Type B pancreatic cell (in vitro differentiated cells): ENCODE measurements around the gene PTPRM. TPM values are rescaled to one million over a fixed set of nuclear protein-coding genes. Genes with fewer than 3 reads are reported as not detected.

Experiments used
- DNase-seq: peaks from one replicate; pipeline ENCODE4 v3.0.0; 2021; ENCODE audit warnings: mixed read lengths; ENCODE audit not compliant: unreplicated experiment; ENCODE audit errors: extremely low spot score
- H3K27ac Mint-ChIP-seq: 2 replicates; pipeline ENCODE4 v1.8.0; 2021; ENCODE audit warnings: mild to moderate bottlenecking, mixed read lengths
- H3K27me3 Mint-ChIP-seq: 2 replicates; pipeline ENCODE4 v1.8.0; 2021; ENCODE audit warnings: mixed read lengths
- H3K36me3 Mint-ChIP-seq: 2 replicates; pipeline ENCODE4 v1.8.0; 2021; ENCODE audit warnings: mixed read lengths
- H3K4me1 Mint-ChIP-seq: one replicate; pipeline ENCODE4 v1.8.0; 2021; ENCODE audit warnings: mixed read lengths; ENCODE audit not compliant: unreplicated experiment
- H3K4me3 Mint-ChIP-seq: 2 replicates; pipeline ENCODE4 v1.8.0; 2021; ENCODE audit warnings: mild to moderate bottlenecking, mixed read lengths
- H3K9me3 Mint-ChIP-seq: 2 replicates; pipeline ENCODE4 v1.8.0; 2021; ENCODE audit warnings: mixed read lengths
- total RNA-seq: library from RNA; stranded (reverse); gene quantifications from 2 replicates; pipeline ENCODE4 v1.2.1, GENCODE V29; 2021; ENCODE audit warnings: low replicate concordance
- TF ChIP-seq, protein P1 (sequence below): fragments of 200-600 bp; sonication (generic); conservative IDR thresholded peaks from 2 replicates; pipeline ENCODE4 v1.5.0; 2021; ENCODE audit warnings: antibody characterized with exemption, mild to moderate bottlenecking

The PTPRM gene
- total RNA-seq, 1 donor from 2014 or later, result 18.6 TPM

DNA sequence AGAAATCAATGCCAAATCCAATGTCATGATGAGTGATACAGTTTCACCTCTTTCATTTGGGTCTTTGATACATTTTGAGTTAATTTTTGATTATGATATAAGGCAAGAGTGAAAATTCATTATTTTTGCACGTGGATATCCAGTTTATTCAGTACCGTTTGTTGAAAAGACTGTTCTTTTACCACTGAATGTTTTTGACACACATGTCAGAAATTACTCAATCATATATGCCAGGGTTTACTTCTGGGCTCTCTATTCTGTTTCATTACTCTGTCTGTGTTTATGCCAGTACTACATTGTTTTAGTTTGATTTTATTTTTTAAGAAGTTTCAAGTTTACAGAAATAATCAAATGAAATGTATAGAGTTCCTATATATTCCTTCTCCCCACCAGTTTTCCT lies 154.4 kb downstream of the PTPRM start:
- DNase-seq, result no peak
- Mint-ChIP-seq H3K27me3 (no peaks in the 10 kb centered on the region), H3K36me3 (no peaks in the 10 kb centered on the region), H3K27ac (no peak overlapping the region), H3K9me3 (peaks cover 10% of the 10 kb centered on the region), H3K4me3 (no peak overlapping the region), H3K4me1 (no peaks in the 10 kb centered on the region)
- TF ChIP-seq, protein P1, sequence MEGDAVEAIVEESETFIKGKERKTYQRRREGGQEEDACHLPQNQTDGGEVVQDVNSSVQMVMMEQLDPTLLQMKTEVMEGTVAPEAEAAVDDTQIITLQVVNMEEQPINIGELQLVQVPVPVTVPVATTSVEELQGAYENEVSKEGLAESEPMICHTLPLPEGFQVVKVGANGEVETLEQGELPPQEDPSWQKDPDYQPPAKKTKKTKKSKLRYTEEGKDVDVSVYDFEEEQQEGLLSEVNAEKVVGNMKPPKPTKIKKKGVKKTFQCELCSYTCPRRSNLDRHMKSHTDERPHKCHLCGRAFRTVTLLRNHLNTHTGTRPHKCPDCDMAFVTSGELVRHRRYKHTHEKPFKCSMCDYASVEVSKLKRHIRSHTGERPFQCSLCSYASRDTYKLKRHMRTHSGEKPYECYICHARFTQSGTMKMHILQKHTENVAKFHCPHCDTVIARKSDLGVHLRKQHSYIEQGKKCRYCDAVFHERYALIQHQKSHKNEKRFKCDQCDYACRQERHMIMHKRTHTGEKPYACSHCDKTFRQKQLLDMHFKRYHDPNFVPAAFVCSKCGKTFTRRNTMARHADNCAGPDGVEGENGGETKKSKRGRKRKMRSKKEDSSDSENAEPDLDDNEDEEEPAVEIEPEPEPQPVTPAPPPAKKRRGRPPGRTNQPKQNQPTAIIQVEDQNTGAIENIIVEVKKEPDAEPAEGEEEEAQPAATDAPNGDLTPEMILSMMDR, result no peak

DNA sequence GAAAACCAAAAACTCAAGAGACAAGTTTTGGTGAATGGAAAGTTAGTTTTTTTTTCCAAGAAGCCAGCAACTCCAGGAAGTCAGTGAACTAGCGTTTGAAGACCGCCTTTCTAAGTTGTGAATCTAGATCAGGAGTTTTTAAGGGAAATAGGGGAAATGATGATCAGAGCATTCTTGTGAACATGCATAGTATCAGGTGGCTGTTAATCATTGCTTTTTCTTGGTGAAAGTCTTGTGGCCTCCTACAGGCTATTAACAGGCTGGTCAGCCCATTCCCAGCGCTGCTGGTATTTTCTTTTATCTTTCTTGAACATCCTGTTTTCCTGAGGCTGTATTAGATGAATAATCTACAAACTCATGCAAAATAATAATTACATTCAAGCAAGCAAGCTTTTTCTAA lies 155.8 kb downstream of the PTPRM start:
- H3K36me3 Mint-ChIP-seq, result no peaks in the 10 kb centered on the region
- no peak overlapping the region for H3K4me3 Mint-ChIP-seq

DNA sequence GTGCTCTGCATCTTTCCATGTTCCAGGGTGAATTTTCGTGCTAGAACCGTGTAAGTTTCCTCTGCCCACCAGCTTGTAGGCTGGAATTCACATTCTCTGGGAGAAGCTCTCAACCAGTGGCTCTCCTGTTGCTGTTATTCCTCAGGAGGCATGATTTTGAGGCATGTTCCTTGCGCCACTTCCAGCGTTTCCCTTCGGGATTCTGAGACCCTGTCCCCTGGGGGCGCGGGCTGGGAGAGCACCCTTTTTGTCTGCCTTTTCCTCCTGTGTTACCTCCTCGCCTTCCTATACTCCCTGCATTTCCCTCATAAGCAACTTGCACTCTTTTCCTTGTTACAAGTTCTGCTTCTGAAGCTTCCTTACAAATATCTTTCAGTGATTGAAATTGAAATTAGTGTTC lies 156.4 kb downstream of the PTPRM start:
- Mint-ChIP-seq H3K4me3 (no peak overlapping the region), H3K27ac (no peak overlapping the region), H3K36me3 (no peaks in the 10 kb centered on the region), H3K9me3 (peaks cover 10% of the 10 kb centered on the region), H3K4me1 (no peaks in the 10 kb centered on the region), H3K27me3 (no peaks in the 10 kb centered on the region)
- DNase-seq, result no peak
- TF ChIP-seq, protein P1, result no peak

More for the DNA sequence above, 155.8 kb downstream of the PTPRM start:
- H3K27me3 Mint-ChIP-seq, result no peaks in the 10 kb centered on the region
- H3K4me1 Mint-ChIP-seq, result no peaks in the 10 kb centered on the region
- H3K27ac Mint-ChIP-seq, result no peak overlapping the region
- peaks cover 10% of the 10 kb centered on the region for H3K9me3 Mint-ChIP-seq
- TF ChIP-seq, protein P1, result no peak
- DNase-seq, result no peak

DNA sequence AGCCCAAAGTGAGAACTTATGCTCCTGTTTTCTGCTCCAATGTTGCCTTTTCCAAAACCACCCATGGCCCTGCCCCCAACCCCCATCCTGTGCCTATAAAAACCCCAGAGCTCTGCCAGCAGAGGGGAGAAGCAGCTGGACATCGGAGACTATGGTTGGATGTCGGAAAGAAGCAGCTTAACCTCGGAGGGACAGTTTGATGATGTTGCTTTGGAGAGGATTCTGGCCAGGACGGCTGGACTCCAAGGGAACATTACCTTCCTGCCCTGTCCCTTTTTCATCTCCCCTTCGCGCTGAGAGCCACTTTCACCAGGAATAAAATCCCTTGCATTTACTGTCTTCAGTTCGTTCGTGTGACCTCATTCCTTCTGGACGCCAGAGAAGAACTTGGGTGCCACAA lies 158.4 kb downstream of the PTPRM start:
- H3K9me3 Mint-ChIP-seq, result peaks cover 7% of the 10 kb centered on the region
- H3K27me3 Mint-ChIP-seq, result no peaks in the 10 kb centered on the region
- no peak overlapping the region for H3K4me3 Mint-ChIP-seq
- no peaks in the 10 kb centered on the region for H3K36me3 Mint-ChIP-seq
- no peaks in the 10 kb centered on the region for H3K4me1 Mint-ChIP-seq
- no peak overlapping the region for H3K27ac Mint-ChIP-seq
- no peak for DNase-seq
- TF ChIP-seq, protein P1, result no peak

DNA sequence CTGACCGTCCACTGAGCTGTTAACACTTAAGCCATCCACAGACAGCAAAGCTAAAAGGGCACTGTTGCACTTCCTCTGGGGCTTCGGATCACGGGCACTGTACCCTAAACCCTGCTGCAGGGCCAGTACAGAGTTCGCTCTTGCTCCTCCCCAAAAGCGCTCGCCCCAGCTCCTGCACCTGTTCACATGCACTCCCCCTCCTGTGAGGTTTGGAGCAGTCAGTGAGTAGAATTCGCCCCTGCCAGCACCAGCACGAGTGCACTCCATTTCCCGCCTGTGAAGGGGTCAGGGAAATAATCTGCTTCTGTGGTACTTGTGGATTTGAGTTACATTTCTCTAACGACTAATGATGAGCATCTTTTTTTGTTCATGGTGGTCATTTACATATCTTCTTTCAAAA lies 158.8 kb downstream of the PTPRM start:
- no peaks in the 10 kb centered on the region for H3K36me3 Mint-ChIP-seq
- H3K4me1 Mint-ChIP-seq, result no peaks in the 10 kb centered on the region
- no peaks in the 10 kb centered on the region for H3K27me3 Mint-ChIP-seq
- no peak overlapping the region for H3K4me3 Mint-ChIP-seq
- no peak for DNase-seq
- H3K27ac Mint-ChIP-seq, result no peak overlapping the region
- TF ChIP-seq, protein P1, result no peak
- H3K9me3 Mint-ChIP-seq, result peaks cover 3% of the 10 kb centered on the region

DNA sequence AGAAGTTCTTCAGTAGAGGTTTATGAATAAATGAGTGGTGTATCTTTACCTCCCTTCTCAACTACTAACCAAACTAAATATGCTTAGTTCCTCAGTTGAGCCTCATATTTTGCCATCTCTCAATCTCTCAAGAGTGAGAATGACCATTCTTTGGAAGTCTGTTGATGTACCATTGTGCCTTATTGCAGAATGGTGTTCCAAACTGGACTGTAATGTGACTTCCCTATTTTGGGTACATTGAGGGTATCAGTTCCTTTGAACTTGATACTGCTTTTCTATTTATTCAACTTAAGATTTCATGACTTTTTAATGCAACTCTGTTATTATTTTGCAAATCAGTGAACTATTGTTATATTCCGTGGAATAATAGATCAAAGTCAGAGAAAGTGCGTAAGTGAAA lies 159.4 kb downstream of the PTPRM start:
- no peak for DNase-seq
- H3K27me3 Mint-ChIP-seq, result no peaks in the 10 kb centered on the region
- no peak overlapping the region for H3K4me3 Mint-ChIP-seq
- no peak overlapping the region for H3K27ac Mint-ChIP-seq
- H3K9me3 Mint-ChIP-seq, result no peaks in the 10 kb centered on the region
- no peaks in the 10 kb centered on the region for H3K4me1 Mint-ChIP-seq
- H3K36me3 Mint-ChIP-seq, result no peaks in the 10 kb centered on the region
- TF ChIP-seq, protein P1, result no peak
